AG04449 (cell line): ENCODE results near the gene BBLN.

ENCODE experiments used
- CTCF ChIA-PET: fragments of 350-600 bp; formaldehyde crosslinking; extraction: SDS; loops from one replicate; lab custom pipeline; 2021; ENCODE audit warnings: antibody characterized with exemption; lab: Yijun Ruan, JAX
- POLR2A ChIA-PET: fragments of 400-600, 350-600 bp; formaldehyde crosslinking; extraction: SDS; loops from one replicate; lab custom pipeline; 2020; ENCODE audit warnings: antibody characterized with exemption, inconsistent platforms; lab: Yijun Ruan, JAX
- DNase-seq: peaks from one replicate; pipeline ENCODE4 v3.0.0-alpha.2; 2010; ENCODE audit warnings: low read depth, low spot score
- H3K4me3 ChIP-seq: 2 replicates; pipeline ENCODE4 v1.5.1; 2011; ENCODE audit warnings: low read depth, mild to moderate bottlenecking, control low read depth, low read length
- CTCF ChIP-seq: IDR thresholded peaks from one replicate; pipeline ENCODE4 v1.5.1; 2011; ENCODE audit warnings: mild to moderate bottlenecking, moderate library complexity, low read length, control low read depth, inconsistent platforms; ENCODE audit not compliant: insufficient read depth; ENCODE audit errors: missing control alignments

Gene BBLN

DNA sequence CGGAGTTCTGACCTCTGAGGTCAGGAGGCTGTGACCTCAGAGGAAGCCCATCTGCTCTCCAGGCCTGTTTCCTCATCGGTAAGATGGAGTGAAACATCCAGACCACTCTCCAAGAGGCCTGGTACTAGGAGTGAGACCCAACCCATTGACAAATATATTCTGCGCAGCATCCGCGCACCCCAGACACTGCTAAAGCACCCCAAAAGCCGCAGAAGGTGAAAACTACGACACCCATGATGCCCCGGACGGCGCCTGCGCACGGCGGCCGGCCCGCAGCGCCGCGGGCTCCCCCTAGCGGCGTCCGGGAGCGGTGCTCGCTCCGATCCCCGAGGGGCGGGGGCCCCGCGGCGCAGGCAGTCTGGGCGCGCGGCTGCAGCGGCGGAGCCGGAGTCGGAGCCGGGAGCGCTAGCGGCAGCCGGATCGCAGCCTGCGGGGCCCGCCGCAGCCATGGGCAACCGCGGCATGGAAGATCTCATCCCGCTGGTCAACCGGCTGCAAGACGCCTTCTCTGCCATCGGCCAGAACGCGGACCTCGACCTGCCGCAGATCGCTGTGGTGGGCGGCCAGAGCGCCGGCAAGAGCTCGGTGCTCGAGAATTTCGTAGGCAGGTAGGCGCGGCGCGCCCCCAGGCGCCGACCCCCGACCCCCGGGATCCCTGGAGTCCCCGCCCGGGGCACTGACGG lies 43.1 kb downstream of the BBLN start, which contains the start of gene DNM1:
TSS of gene DNM1 (plus strand) at position 356 of the 683 bp plus-strand sequence. CDS start at position 448, 92 bp downstream.
- H3K4me3 ChIP-seq: peak within 1 kb of the TSS; percentile 84
- CTCF ChIA-PET: interaction anchor here (0.8 to 4.6 kb wide), 13 partner anchors 8 to 84 kb away, joined by 3 to 36 read pairs (median 5); partner anchors contain the start of gene CIZ1
- no peak for DNase-seq
- TF ChIP-seq CTCF: peak; percentile 64
- POLR2A ChIA-PET: no interaction called here

- CTCF ChIA-PET: interaction anchor here (0.8 to 4.6 kb wide), 10 partner anchors 9 to 83 kb away, joined by 3 to 36 read pairs (median 6); partner anchors contain the start of gene CIZ1
- DNase-seq: no peak
- no peak for TF ChIP-seq CTCF
Measured at GRCh38 chr9:128203707-128204551, 43.9 kb downstream of the BBLN start.

GRCh38 chr9:128204858-128205257 lies 44.8 kb downstream of the BBLN start:
- H3K4me3 ChIP-seq: peak overlapping the region; percentile 84
- POLR2A ChIA-PET: no interaction called here
- CTCF ChIA-PET: interaction anchor here (2.0 to 4.6 kb wide), 3 partner anchors 9 to 21 kb away, joined by 7 to 36 read pairs (median 24); partner anchors contain the start of gene CIZ1
- DNase-seq: no peak
- no peak for TF ChIP-seq CTCF

More at GRCh38 chr9:128203707-128204551, 43.9 kb downstream of the BBLN start:
- H3K4me3 ChIP-seq: peak overlapping the region; percentile 84
- POLR2A ChIA-PET: no interaction called here

- DNase-seq: no peak
- CTCF ChIA-PET: interaction anchor here (1.4 to 4.6 kb wide), 3 partner anchors 9 to 15 kb away, joined by 4 to 36 read pairs (median 24); partner anchors contain the start of gene CIZ1
- no peak overlapping the region for H3K4me3 ChIP-seq
- TF ChIP-seq CTCF: no peak
- POLR2A ChIA-PET: no interaction called here
Measured at GRCh38 chr9:128205296-128205944, 45.4 kb downstream of the BBLN start.

DNA sequence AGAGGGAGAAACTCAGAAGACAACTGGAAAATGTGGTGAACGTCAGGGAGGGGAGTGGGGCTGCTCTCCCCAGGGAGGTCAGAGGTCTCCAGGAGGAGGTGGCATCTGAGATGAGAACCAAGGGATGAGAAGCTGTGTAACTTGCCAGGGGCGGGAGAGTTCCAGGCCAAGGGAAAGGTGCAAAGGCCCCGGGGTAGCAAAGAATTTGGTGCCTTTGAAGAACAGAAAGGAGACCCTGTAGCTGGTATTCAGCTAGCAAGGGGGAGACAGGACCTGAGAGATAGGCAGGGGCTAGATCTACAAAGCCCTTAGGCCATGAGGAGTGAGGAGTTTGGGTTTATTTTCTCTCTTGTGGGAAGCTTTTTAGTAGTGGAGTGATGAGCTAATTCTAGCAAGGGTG lies 46.4 kb downstream of the BBLN start:
- ChIA-PET POLR2A (no interaction called here), CTCF (interaction anchor here (0.7 to 4.6 kb wide), 5 partner anchors 8 to 26 kb away, joined by 3 to 24 read pairs (median 4); partner anchors contain the start of gene CIZ1)
- DNase-seq: no peak
- TF ChIP-seq CTCF: no peak
- H3K4me3 ChIP-seq: no peak overlapping the region
